ENCODE results near the gene ANXA2R. TPM values are rescaled to one million over a fixed set of nuclear protein-coding genes. Genes with fewer than 3 reads are reported as not detected.

Gene ANXA2R
- total and polyA plus RNA-seq, 2 of the 13 experiments (the other 11 are each of a cell fraction or from before 2014, with no cell fraction given), result 0.95 to 1.3 TPM

- TF ChIP-seq ZNF318 (CRISPR knock-in tag; IDR thresholded peaks at IDR 0.05) (no peak), NFYC (CRISPR knock-in tag; IDR thresholded peaks at IDR 0.05) (no peak), THAP11 (CRISPR knock-in tag; IDR thresholded peaks at IDR 0.05) (peak; percentile 86), PREB (CRISPR knock-in tag; IDR thresholded peaks at IDR 0.05) (no peak), FOXO1 (CRISPR knock-in tag; IDR thresholded peaks at IDR 0.05) (peak; percentile 71), RARG (CRISPR knock-in tag; IDR thresholded peaks at IDR 0.05; ENCODE audit: low read depth) (no peak), KDM5B (CRISPR knock-in tag; IDR thresholded peaks at IDR 0.05; ENCODE audit: borderline replicate concordance) (peak; percentile 82; the same call in 1 of the 2 replicates), ZFP36L2 (CRISPR knock-in tag; IDR thresholded peaks at IDR 0.05) (0 out of 2 replicates have a peak, but pooled peaks have one; percentile 72), ZNF451 (CRISPR knock-in tag; IDR thresholded peaks at IDR 0.05) (0 out of 2 replicates have a peak, but pooled peaks have one; percentile 48), ZNF577 (CRISPR knock-in tag; IDR thresholded peaks at IDR 0.05; ENCODE audit: borderline replicate concordance, low read depth) (no peak), ZFP36L1 (CRISPR knock-in tag; IDR thresholded peaks at IDR 0.05) (no peak), NFYB (CRISPR knock-in tag; IDR thresholded peaks at IDR 0.05) (no peak), ZNF207 (IDR thresholded peaks at IDR 0.05; ENCODE audit: borderline replicate concordance) (no peak)
- TF ChIP-seq, protein P1, sequence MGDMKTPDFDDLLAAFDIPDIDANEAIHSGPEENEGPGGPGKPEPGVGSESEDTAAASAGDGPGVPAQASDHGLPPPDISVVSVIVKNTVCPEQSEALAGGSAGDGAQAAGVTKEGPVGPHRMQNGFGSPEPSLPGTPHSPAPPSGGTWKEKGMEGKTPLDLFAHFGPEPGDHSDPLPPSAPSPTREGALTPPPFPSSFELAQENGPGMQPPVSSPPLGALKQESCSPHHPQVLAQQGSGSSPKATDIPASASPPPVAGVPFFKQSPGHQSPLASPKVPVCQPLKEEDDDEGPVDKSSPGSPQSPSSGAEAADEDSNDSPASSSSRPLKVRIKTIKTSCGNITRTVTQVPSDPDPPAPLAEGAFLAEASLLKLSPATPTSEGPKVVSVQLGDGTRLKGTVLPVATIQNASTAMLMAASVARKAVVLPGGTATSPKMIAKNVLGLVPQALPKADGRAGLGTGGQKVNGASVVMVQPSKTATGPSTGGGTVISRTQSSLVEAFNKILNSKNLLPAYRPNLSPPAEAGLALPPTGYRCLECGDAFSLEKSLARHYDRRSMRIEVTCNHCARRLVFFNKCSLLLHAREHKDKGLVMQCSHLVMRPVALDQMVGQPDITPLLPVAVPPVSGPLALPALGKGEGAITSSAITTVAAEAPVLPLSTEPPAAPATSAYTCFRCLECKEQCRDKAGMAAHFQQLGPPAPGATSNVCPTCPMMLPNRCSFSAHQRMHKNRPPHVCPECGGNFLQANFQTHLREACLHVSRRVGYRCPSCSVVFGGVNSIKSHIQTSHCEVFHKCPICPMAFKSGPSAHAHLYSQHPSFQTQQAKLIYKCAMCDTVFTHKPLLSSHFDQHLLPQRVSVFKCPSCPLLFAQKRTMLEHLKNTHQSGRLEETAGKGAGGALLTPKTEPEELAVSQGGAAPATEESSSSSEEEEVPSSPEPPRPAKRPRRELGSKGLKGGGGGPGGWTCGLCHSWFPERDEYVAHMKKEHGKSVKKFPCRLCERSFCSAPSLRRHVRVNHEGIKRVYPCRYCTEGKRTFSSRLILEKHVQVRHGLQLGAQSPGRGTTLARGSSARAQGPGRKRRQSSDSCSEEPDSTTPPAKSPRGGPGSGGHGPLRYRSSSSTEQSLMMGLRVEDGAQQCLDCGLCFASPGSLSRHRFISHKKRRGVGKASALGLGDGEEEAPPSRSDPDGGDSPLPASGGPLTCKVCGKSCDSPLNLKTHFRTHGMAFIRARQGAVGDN (CRISPR knock-in tag; IDR thresholded peaks at IDR 0.05), result peak; percentile 91
Measured at GRCh38 chr5:43008363-43009153, 31.6 kb downstream of the ANXA2R start (continued).
